Measurements from ENCODE around the gene PROX1. TPM values are rescaled to one million over a fixed set of nuclear protein-coding genes. Genes with fewer than 3 reads are reported as not detected.
A peak's percentile ranks its signal among the peaks of the same experiment; 100 is the strongest.

The PROX1 gene
- total and polyA plus RNA-seq, 2 of the 8 experiments (the other 6 are each of a cell fraction or from before 2014, with no cell fraction given) = 0.30 to 2.0 TPM

GRCh38 chr1:214029796-214030195 lies 42.0 kb downstream of the PROX1 start:
- H3K4me1 ChIP-seq (replicated peaks in 1 of 4; ENCODE audit: control insufficient read depth in 3 of 4, insufficient read depth in 4 of 4, low read length in 3 of 4) = peaks cover 5 to 41% (median 30%) of the 10 kb centered on the region in 4 experiments
- H3K9me3 ChIP-seq (ENCODE audit: insufficient read depth in 2 of 2, low read depth in 1 of 2, low read length in 1 of 2) = no peaks in the 10 kb centered on the region
- no peaks in the 10 kb centered on the region for H3K79me1 ChIP-seq (ENCODE audit: low read depth, low read length)
- no peak overlapping the region; the same call in 1 of the 2 replicates for H2BK12ac ChIP-seq (ENCODE audit: low read depth, low read length)
- no peak overlapping the region for H3K56ac ChIP-seq (replicated peaks; ENCODE audit: insufficient read length, low read depth, low read length)
- no peaks in the 10 kb centered on the region for H4K20me1 ChIP-seq (replicated peaks in 1 of 2; ENCODE audit: control insufficient read depth in 1 of 2, insufficient read depth in 2 of 2, low read length in 2 of 2)
- H4K91ac ChIP-seq (replicated peaks; ENCODE audit: insufficient read length, low read length) = no peak overlapping the region
- no peak overlapping the region for H3K9ac ChIP-seq (replicated peaks in 1 of 4; ENCODE audit: extremely low read depth in 1 of 4, low read depth in 3 of 4, low read length in 3 of 4)
- POLR2A ChIA-PET (ENCODE audit: partially characterized antibody) = no interaction called here
- no peaks in the 10 kb centered on the region; a peak in 1 of 8 replicates for H3K36me3 ChIP-seq (ENCODE audit: control insufficient read depth in 2 of 4, insufficient read depth in 4 of 4, low read length in 3 of 4)
- H3K4me2 ChIP-seq (ENCODE audit: insufficient read depth in 1 of 2, low read depth in 2 of 2, low read length in 2 of 2) = 0 out of 4 replicates have a peak overlapping the region, but pooled peaks of 1 of the 2 experiments have one; percentile 12
- no peak overlapping the region for H2AFZ ChIP-seq (ENCODE audit: low read length)
- H3K79me2 ChIP-seq (ENCODE audit: control insufficient read depth in 1 of 2, insufficient read depth in 2 of 2, low read length in 2 of 2) = no peaks in the 10 kb centered on the region
- no peak overlapping the region for H3K27ac ChIP-seq (ENCODE audit: low read depth, low read length)
- DNase-seq (ENCODE audit: low read depth in 1 of 2, low spot score in 2 of 2) = no peak
- CTCF ChIA-PET (ENCODE audit: partially characterized antibody) = interaction anchor here (0.9 kb wide), 1 partner anchor 27 kb away, joined by 3 read pairs; no protein-coding TSS in a partner anchor
- no peak overlapping the region for H3K4me3 ChIP-seq (ENCODE audit: extremely low read depth in 1 of 4, insufficient read depth in 2 of 4, low read depth in 3 of 4, low read length in 4 of 4)
- H2BK20ac ChIP-seq (ENCODE audit: low read length) = no peak overlapping the region
- H3K23me2 ChIP-seq (ENCODE audit: low read depth, low read length) = no peaks in the 10 kb centered on the region
- H2BK15ac ChIP-seq (ENCODE audit: low read length) = no peak overlapping the region
- no peak overlapping the region for H3K4ac ChIP-seq (replicated peaks; ENCODE audit: insufficient read length, low read depth, low read length)
- H3K14ac ChIP-seq (ENCODE audit: insufficient read length) = no peak overlapping the region
- H2BK5ac ChIP-seq (ENCODE audit: low read depth, low read length) = no peak overlapping the region
- FAIRE-seq = no peak
- H4K5ac ChIP-seq (ENCODE audit: insufficient read length, low read depth, low read length) = no peak overlapping the region
- H2AK5ac ChIP-seq (ENCODE audit: low read depth, low read length) = no peak overlapping the region
- no peak overlapping the region for H3K23ac ChIP-seq (ENCODE audit: insufficient read length)
- no peak overlapping the region for H4K8ac ChIP-seq (ENCODE audit: extremely low read depth, insufficient read depth, low read length)
- WGBS, 2 experiments (ENCODE audit: extremely low coverage in 1 of 2, insufficient coverage in 1 of 2, insufficient read length in 1 of 2, insufficient replicate concordance in 2 of 2, low coverage in 1 of 2, low lambda C conversion rate in 2 of 2, missing lambda C conversion rate in 1 of 2) = 43% methylated on average over 6 of the region's 6 CpGs; no CpG with 5 or more reads in 1 of the 2 experiments
- no peaks in the 10 kb centered on the region for H3K27me3 ChIP-seq (replicated peaks in 1 of 4; ENCODE audit: control insufficient read depth in 3 of 4, extremely low read depth in 1 of 4, insufficient read depth in 3 of 4, low read length in 3 of 4)
- no peak overlapping the region for H3K18ac ChIP-seq (ENCODE audit: extremely low read depth, low read length)
- TF ChIP-seq SP1 (IDR thresholded peaks at IDR 0.05; ENCODE audit: low read depth, low read length) = no peak
- TF ChIP-seq YY1 (IDR thresholded peaks at IDR 0.05; ENCODE audit: low read depth, low read length) = no peak
- H2BK120ac ChIP-seq (replicated peaks; ENCODE audit: low read depth, low read length) = no peak overlapping the region
